Measurements from ENCODE around the gene SAMD9L.

The SAMD9L gene

GRCh38 chr7:93115796-93116195 lies 32.4 kb downstream of the SAMD9L start:
- H3K4me3 ChIP-seq (ENCODE audit: low read length): no peak overlapping the region
- H3K36me3 ChIP-seq (ENCODE audit: control insufficient read depth, low read depth, low read length): no peaks in the 10 kb centered on the region
- H3K9me3 ChIP-seq (ENCODE audit: control insufficient read depth, low read depth, low read length): no peaks in the 10 kb centered on the region
- H3K27me3 ChIP-seq (ENCODE audit: control insufficient read depth, insufficient read depth, low read length): no peaks in the 10 kb centered on the region
- H3K9ac ChIP-seq (ENCODE audit: low read length): no peak overlapping the region
- no peaks in the 10 kb centered on the region for H3K4me1 ChIP-seq (ENCODE audit: control insufficient read depth, low read depth, low read length)
- H3K27ac ChIP-seq (ENCODE audit: low read length): no peak overlapping the region

GRCh38 chr7:93108003-93108402 lies 40.2 kb downstream of the SAMD9L start:
- no peaks in the 10 kb centered on the region for H3K9me3 ChIP-seq (ENCODE audit: control insufficient read depth, low read depth, low read length)
- no peak overlapping the region for H3K4me3 ChIP-seq (ENCODE audit: low read length)
- no peaks in the 10 kb centered on the region for H3K36me3 ChIP-seq (ENCODE audit: control insufficient read depth, low read depth, low read length)
- no peaks in the 10 kb centered on the region for H3K4me1 ChIP-seq (ENCODE audit: control insufficient read depth, low read depth, low read length)
- H3K27ac ChIP-seq (ENCODE audit: low read length): no peak overlapping the region
- no peaks in the 10 kb centered on the region for H3K27me3 ChIP-seq (ENCODE audit: control insufficient read depth, insufficient read depth, low read length)
- H3K9ac ChIP-seq (ENCODE audit: low read length): no peak overlapping the region

- Histone ChIP-seq H3K4me1 (ENCODE audit: control insufficient read depth, low read depth, low read length) (no peaks in the 10 kb centered on the region), H3K36me3 (ENCODE audit: control insufficient read depth, low read depth, low read length) (no peaks in the 10 kb centered on the region), H3K4me3 (ENCODE audit: low read length) (no peak overlapping the region), H3K9ac (ENCODE audit: low read length) (no peak overlapping the region), H3K27me3 (ENCODE audit: control insufficient read depth, insufficient read depth, low read length) (no peaks in the 10 kb centered on the region), H3K27ac (ENCODE audit: low read length) (no peak overlapping the region), H3K9me3 (ENCODE audit: control insufficient read depth, low read depth, low read length) (no peaks in the 10 kb centered on the region)
Measured at GRCh38 chr7:93097388-93097787, 50.8 kb downstream of the SAMD9L start.

- no peaks in the 10 kb centered on the region for H3K36me3 ChIP-seq (ENCODE audit: control insufficient read depth, low read depth, low read length)
- no peaks in the 10 kb centered on the region for H3K4me1 ChIP-seq (ENCODE audit: control insufficient read depth, low read depth, low read length)
- no peaks in the 10 kb centered on the region for H3K9me3 ChIP-seq (ENCODE audit: control insufficient read depth, low read depth, low read length)
- H3K27me3 ChIP-seq (ENCODE audit: control insufficient read depth, insufficient read depth, low read length): no peaks in the 10 kb centered on the region
- no peak overlapping the region for H3K9ac ChIP-seq (ENCODE audit: low read length)
- no peak overlapping the region for H3K27ac ChIP-seq (ENCODE audit: low read length)
- no peak overlapping the region for H3K4me3 ChIP-seq (ENCODE audit: low read length)
Measured at GRCh38 chr7:93092757-93093370, 55.3 kb downstream of the SAMD9L start.

Data from iPS-18a (cell line).